Uterus (tissue), 4 donors: ENCODE measurements around the gene IYD. TPM values are rescaled to one million over a fixed set of nuclear protein-coding genes. Genes with fewer than 3 reads are reported as not detected.
A peak's percentile ranks its signal among the peaks of the same experiment; 100 is the strongest.

Source experiments
- DNase-seq, 2 donors: peaks; one replicate each; pipeline ENCODE4 v3.0.0-alpha.2; 2019 to 2020
- H3K27ac ChIP-seq, 2 donors: fragments of 200-600 bp; sonication (generic); 1 replicate in 1 of 2; 2 replicates in 1 of 2; pipeline ENCODE4 v1.5.1; 2016 to 2018
- H3K27me3 ChIP-seq, 2 donors: fragments of 200-600 bp; sonication (generic); one replicate each; pipeline ENCODE4 v1.5.1; 2018 to 2019; ENCODE audit warnings: control low read depth in 1 of 2
- H3K36me3 ChIP-seq, 2 donors: fragments of 200-600 bp; sonication (generic); one replicate each; pipeline ENCODE4 v1.5.1; 2019; ENCODE audit warnings: control low read depth in 1 of 2
- H3K4me1 ChIP-seq, 2 donors: fragments of 200-600 bp; sonication (generic); one replicate each; pipeline ENCODE4 v1.5.1; 2018 to 2019; ENCODE audit warnings: control low read depth in 1 of 2
- H3K4me3 ChIP-seq, 2 donors: fragments of 200-600 bp; sonication (generic); 1 replicate in 1 of 2; 2 replicates in 1 of 2; pipeline ENCODE4 v1.5.1; 2018 to 2019; ENCODE audit warnings: mild to moderate bottlenecking in 1 of 2
- H3K9me3 ChIP-seq, 2 donors: fragments of 200-600 bp; sonication (generic); one replicate each; pipeline ENCODE4 v1.5.1; 2019; ENCODE audit warnings: control low read depth in 1 of 2
- POLR2A ChIP-seq, 2 donors: fragments of 450-650 bp; IDR thresholded peaks; one replicate each; pipeline ENCODE4 v1.6.1; 2016; ENCODE audit warnings: antibody characterized with exemption in 2 of 2, mild to moderate bottlenecking in 1 of 2, moderate library complexity in 1 of 2
- intact Hi-C: fragments of 100-400 bp; cut with DNase I; formaldehyde crosslinking; loops from one replicate; pipeline ENCODE4 v1.15.1; 2023; ENCODE audit warnings: low total_unique reads
- total RNA-seq, 4 donors: library from RNA; depleted of rRNA in 3 of 4; stranded (reverse); fragments of >200 nt in 3 of 4; gene quantifications; one replicate each; pipeline versions ENCODE4 v1.1.0 to v1.2.4, GENCODE V29; 2014 to 2023
- TF ChIP-seq, protein P1 (sequence below), 4 experiments: fragments of 200-600 bp in 2 of 4; fragments of 450-650 bp in 2 of 4; sonication (generic) in 2 of 4; IDR thresholded peaks; one replicate each; pipeline ENCODE4 v1.5.1; 2016 to 2019; ENCODE audit warnings: antibody characterized with exemption in 4 of 4, mild to moderate bottlenecking in 2 of 4, moderate library complexity in 1 of 4
- donor health status: DM: yes; HTN: yes; CAD: no.

IYD gene
- total RNA-seq, 4 donors from 2014 or later: not detected

- Histone ChIP-seq H3K4me1 (no peaks in the 10 kb centered on the region), H3K4me3 (no peak overlapping the region), H3K9me3 (no peaks in the 10 kb centered on the region), H3K27ac (no peak overlapping the region), H3K36me3 (no peaks in the 10 kb centered on the region), H3K27me3 (no peaks in the 10 kb centered on the region)
- intact Hi-C loops: no loop called here
- no peak for TF ChIP-seq POLR2A (IDR thresholded peaks at IDR 0.05)
- TF ChIP-seq, protein P1, sequence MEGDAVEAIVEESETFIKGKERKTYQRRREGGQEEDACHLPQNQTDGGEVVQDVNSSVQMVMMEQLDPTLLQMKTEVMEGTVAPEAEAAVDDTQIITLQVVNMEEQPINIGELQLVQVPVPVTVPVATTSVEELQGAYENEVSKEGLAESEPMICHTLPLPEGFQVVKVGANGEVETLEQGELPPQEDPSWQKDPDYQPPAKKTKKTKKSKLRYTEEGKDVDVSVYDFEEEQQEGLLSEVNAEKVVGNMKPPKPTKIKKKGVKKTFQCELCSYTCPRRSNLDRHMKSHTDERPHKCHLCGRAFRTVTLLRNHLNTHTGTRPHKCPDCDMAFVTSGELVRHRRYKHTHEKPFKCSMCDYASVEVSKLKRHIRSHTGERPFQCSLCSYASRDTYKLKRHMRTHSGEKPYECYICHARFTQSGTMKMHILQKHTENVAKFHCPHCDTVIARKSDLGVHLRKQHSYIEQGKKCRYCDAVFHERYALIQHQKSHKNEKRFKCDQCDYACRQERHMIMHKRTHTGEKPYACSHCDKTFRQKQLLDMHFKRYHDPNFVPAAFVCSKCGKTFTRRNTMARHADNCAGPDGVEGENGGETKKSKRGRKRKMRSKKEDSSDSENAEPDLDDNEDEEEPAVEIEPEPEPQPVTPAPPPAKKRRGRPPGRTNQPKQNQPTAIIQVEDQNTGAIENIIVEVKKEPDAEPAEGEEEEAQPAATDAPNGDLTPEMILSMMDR (IDR thresholded peaks at IDR 0.05): no peak
- no peak for DNase-seq
Observed at GRCh38 chr6:150413781-150414281, 45.0 kb downstream of the IYD start.

DNA sequence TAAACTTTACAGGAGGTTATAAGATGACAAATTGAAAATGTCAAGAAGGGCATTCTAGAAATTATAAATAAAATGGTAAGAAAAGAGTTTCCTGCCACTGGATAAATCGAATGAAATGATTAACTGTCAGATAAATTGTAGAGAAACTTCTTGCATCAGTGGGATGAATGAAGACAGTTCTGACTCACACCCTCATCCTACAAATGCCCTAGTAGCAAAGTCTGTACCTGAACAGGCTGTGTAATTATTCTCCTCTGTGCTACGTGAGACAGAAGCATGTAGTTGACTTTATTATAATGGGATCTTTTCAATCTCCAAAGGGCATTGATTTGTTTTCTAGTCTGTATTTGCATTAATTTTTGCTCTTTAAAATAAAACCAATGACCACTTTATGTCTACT, 47.3 kb downstream of the IYD start:
- no peak for DNase-seq
- TF ChIP-seq, protein P1 (IDR thresholded peaks at IDR 0.05): no peak
- no peak for TF ChIP-seq POLR2A (IDR thresholded peaks at IDR 0.05)
- H3K9me3 ChIP-seq: no peaks in the 10 kb centered on the region
- no peaks in the 10 kb centered on the region for H3K36me3 ChIP-seq
- no peaks in the 10 kb centered on the region for H3K27me3 ChIP-seq
- intact Hi-C loops: loop anchor here (5.0 kb wide), 1 partner anchor 401 kb away; no protein-coding TSS in a partner anchor
- no peak overlapping the region for H3K4me3 ChIP-seq
- no peak overlapping the region for H3K27ac ChIP-seq
- H3K4me1 ChIP-seq: no peaks in the 10 kb centered on the region

GRCh38 chr6:150417250-150417649, 48.4 kb downstream of the IYD start:
- intact Hi-C loops: loop anchor here (5.0 kb wide), 1 partner anchor 400 kb away; no protein-coding TSS in a partner anchor
- DNase-seq: no peak
- Histone ChIP-seq H3K4me3 (no peak overlapping the region), H3K4me1 (no peaks in the 10 kb centered on the region), H3K27me3 (no peaks in the 10 kb centered on the region), H3K27ac (no peak overlapping the region), H3K36me3 (no peaks in the 10 kb centered on the region), H3K9me3 (no peaks in the 10 kb centered on the region)
- no peak for TF ChIP-seq POLR2A (IDR thresholded peaks at IDR 0.05)
- TF ChIP-seq, protein P1 (IDR thresholded peaks at IDR 0.05): no peak

GRCh38 chr6:150417899-150418826, 49.4 kb downstream of the IYD start:
- Histone ChIP-seq H3K9me3 (no peaks in the 10 kb centered on the region), H3K36me3 (no peaks in the 10 kb centered on the region), H3K27ac (peak overlapping the region; percentile 64 to 70), H3K4me1 (no peaks in the 10 kb centered on the region), H3K27me3 (no peaks in the 10 kb centered on the region), H3K4me3 (peak overlapping the region; percentile 20 to 38)
- DNase-seq: peak in 1 of 2 donors; percentile 50
- no peak for TF ChIP-seq POLR2A (IDR thresholded peaks at IDR 0.05)
- TF ChIP-seq, protein P1 (IDR thresholded peaks at IDR 0.05): peak; percentile 79 to 87 (median 83)
- intact Hi-C loops: loop anchor here (5.0 kb wide), 1 partner anchor 399 kb away; no protein-coding TSS in a partner anchor
